Measurements from ENCODE around the gene SYVN1.
"Not testable (repeated sequence)": the region's sequence is repeated elsewhere in the genome, so short reads cannot be mapped to it uniquely, and the experiment has no call there.

SYVN1 gene

GRCh38 chr11:65134240-65134951 lies at the start of gene SYVN1:
Gene SYVN1 (minus strand): TSS chr11:65134519. CDS start chr11:65133601, 918 bp downstream.
- peak; percentile 87 for DNase-seq (ENCODE audit: low read depth)

DNA sequence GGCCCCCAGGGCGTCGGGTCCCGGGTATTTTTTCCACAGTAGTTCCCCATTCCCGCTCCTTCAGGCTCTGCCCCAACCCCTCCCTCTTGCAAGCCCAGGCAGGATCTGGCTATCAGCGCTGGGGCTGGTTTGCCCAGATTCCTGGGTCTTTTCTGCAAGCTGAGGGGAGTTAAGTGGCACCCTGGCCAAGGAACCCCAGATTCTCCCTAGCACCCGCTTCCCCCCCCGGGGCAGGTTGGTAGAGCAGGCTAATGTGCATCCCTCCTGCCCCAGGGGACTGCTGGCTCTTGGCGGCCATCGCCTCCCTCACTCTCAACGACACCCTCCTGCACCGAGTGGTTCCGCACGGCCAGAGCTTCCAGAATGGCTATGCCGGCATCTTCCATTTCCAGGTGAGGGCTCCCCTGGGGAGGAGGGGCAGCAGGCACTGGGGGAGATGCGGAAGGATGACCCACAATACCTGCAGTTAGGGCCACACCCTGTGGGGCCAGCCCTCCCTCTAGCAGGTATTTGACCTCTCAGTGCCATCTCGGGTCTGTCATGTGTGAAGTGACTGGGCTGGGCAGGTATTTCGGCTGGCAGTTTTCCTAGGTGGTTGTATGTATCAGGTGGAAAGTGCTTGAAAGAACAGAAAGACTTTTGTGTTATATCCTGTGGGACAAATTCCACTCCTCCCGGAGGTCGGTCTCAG lies 49.0 kb upstream of the SYVN1 start:
- DNase-seq (ENCODE audit: low read depth): no peak

GRCh38 chr11:65182258-65183170 lies 48.2 kb upstream of the SYVN1 start:
- no peak for DNase-seq (ENCODE audit: low read depth)

GRCh38 chr11:65181569-65182257 lies 47.4 kb upstream of the SYVN1 start, which contains the start of gene CAPN1:
Gene CAPN1 (plus strand): TSS chr11:65181928. CDS start chr11:65182702, 774 bp downstream.
- DNase-seq (ENCODE audit: low read depth): peak; percentile 52

GRCh38 chr11:65180877-65181568 lies 46.7 kb upstream of the SYVN1 start:
- peak; percentile 41 for DNase-seq (ENCODE audit: low read depth)

DNA sequence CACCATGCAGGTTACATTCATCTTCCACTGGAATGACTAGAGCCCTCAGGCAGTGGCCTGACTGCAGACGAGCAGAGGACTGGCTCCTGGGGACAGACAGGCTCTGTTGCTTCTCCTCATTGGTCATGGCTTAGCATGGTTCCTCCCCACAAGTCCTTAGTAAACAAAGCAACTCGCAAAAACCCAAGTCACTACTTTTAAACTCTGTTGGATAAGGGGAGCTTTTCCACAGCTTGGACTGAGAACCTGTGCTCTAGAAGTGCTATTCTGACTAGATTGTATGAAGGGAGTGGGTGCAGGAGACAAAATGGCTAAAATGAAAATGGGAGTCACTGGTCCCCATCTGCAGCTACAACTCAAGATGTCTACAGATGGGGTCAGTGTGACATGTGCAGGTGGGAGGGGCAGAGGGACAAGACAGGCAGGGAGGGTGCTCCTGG lies 40.3 kb upstream of the SYVN1 start:
- DNase-seq (ENCODE audit: low read depth): not testable (repeated sequence)

DNA sequence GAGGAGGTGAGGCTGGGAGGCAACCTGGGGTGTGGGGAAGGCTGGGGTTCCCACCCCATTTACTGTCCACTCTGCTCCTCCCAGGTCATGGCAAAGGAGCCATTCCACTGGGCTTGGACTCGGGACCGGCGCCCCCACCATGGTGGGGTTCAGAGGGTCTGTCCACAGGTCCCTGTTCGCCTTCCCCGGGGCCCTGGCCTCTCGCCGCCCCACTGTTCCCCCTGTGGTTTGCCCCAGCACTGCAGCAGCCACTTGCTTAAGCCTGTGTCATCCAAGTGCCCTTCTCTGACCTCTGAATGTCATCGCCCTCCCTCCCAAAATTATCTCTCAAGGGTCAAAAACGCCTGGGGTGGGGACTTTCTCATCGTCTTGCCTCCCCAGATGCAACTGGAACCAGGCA lies 38.3 kb upstream of the SYVN1 start:
- DNase-seq (ENCODE audit: low read depth): no peak

GRCh38 chr11:65170058-65170534 lies 35.8 kb upstream of the SYVN1 start, which contains the start of gene SPDYC:
Gene SPDYC (plus strand): TSS chr11:65170233. CDS start chr11:65171358, 1,125 bp downstream.
- DNase-seq (ENCODE audit: low read depth): no peak

- DNase-seq (ENCODE audit: low read depth): no peak
Observed at GRCh38 chr11:65169164-65169641, 34.9 kb upstream of the SYVN1 start.

GRCh38 chr11:65167656-65168055 lies 33.3 kb upstream of the SYVN1 start:
- DNase-seq (ENCODE audit: low read depth): no peak

DNA sequence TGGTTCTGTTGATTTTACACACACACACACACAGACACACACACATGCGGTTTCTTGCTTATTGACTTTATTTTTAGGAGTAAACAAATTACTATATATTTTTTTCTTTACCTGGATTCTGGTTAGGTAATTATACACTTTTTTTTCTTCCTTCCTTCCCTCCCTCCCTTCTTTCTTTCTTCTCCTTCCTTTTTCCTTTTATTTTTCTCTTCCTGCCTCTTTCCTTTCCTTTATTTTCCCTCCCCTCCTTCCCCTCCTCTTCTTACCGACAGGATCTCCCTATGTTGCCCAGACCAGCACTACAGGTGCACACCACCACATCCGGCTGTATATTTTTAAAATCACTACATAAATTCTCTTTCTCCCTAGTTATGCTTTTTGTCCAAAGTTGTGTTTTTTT lies 32.6 kb upstream of the SYVN1 start:
- no peak for DNase-seq (ENCODE audit: low read depth)

- no peak for DNase-seq (ENCODE audit: low read depth)
Observed at GRCh38 chr11:65165410-65166317, 31.3 kb upstream of the SYVN1 start.

DNA sequence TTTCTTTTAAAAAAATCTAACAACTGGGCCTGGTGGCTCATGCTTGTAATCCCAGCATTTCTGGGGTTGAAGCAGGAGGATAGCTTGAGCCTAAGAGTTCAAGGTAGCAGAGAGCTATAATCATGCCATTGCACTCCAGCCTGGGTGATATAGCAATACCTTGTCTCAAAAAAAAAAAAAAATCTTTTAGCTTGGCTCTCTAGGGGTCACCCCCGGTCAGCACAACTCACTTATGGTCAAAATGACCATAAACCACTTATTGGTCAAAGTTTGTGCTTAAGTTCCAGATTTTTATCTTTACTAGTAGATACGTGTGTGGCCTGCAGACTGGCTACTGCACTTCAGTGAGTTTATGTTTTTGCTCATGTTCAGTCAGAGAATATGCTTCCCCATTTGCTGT lies 29.4 kb upstream of the SYVN1 start:
- no peak for DNase-seq (ENCODE audit: low read depth)

DNA sequence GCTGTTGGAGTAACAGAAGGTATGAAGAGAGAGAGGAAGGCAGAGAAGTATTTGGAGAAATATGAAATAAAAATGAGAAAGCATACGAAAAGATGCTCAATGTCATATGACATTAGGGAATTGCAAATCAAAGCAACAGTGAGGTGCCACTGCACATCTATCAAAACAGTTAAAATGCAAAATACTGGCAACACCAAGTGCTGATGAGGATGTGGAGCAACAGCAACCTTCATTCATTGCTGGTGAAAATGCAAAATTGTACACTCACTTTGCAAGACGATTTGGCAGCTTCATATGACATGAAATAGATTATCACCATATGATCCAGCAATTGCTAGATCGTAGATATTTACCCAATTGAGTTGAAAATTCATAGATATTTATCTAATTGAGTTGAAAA lies 26.3 kb upstream of the SYVN1 start:
- no peak for DNase-seq (ENCODE audit: low read depth)

DNA sequence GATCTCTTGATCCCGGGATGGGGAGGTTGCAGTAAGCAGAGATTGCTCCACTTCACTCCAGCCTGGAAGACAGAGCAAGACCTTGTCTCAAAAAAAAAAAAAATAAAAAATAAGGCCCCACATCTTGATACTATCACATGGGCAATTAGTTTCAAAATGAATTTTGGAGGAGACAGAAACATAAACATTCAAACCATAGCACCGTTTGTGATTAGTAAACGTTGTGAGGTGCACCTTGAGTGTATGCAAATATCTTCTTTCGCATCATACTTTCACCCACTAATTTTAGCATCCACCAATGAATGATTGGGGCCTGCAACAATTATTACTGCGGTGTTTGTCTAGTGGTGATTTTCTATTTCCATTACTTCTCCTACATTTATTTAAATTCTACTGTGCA lies 24.7 kb upstream of the SYVN1 start:
- DNase-seq (ENCODE audit: low read depth): no peak

- DNase-seq (ENCODE audit: low read depth): no peak
Observed at GRCh38 chr11:65157336-65157735, 23.0 kb upstream of the SYVN1 start.

- no peak for DNase-seq (ENCODE audit: low read depth)
Observed at GRCh38 chr11:65156926-65157325, 22.6 kb upstream of the SYVN1 start.

DNA sequence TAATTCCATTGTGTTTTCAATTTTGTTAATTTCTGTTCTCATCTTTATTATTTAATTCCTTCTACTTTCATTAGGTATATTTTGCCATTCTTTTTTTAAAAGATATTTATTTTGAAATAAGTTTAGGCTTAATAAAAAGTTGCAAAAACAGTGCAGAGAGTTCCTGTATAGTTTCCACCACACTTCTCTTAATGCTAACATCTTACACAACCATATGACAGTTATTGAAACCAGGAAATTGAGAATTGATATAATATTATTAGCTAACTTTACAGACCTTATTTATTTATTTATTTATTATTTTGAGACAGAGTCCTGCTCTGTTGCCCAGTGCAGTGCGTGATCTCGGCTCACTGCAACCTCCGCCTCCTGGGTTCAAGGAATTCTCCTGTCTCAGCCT lies 21.9 kb upstream of the SYVN1 start:
- DNase-seq (ENCODE audit: low read depth): no peak

DNA sequence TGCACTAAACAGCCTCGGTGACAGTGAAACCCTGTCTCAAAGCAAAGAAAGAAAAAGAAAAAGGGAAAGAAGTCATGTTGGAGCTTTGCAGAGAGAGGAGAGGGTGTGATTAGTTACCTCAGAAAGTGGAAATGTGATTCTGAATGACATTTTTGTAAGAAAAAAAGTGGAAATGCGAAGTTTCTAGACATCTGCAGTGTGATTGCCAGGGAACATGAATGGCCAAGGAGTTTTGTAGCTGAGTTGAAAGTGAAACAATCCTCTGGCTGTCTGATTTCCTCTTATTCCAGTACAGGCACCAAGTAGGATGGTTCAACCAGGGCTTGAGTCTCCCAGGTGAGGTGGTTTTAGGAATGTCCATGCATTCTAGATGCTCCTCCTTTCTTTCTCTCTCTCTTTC lies 17.8 kb upstream of the SYVN1 start:
- DNase-seq (ENCODE audit: low read depth): no peak
